HepG2 (cell line): ENCODE data around the gene SNAI3. TPM values are rescaled to one million over a fixed set of nuclear protein-coding genes. Genes with fewer than 3 reads are reported as not detected.

Source experiments
- E2F1 ChIP-seq: sonication (generic); formaldehyde crosslinking; IDR thresholded peaks from 2 replicates; pipeline ENCODE4 v1.5.0; 2020; ENCODE audit warnings: missing genetic modification reagents
- FUBP1 ChIP-seq: sonication (generic); formaldehyde crosslinking; IDR thresholded peaks from 2 replicates; pipeline ENCODE4 v1.5.1; 2020; ENCODE audit warnings: missing genetic modification reagents, mild to moderate bottlenecking, borderline replicate concordance
- GMEB1 ChIP-seq: sonication (generic); formaldehyde crosslinking; IDR thresholded peaks from 2 replicates; pipeline ENCODE4 v1.5.1; 2020; ENCODE audit warnings: missing genetic modification reagents, mild to moderate bottlenecking, borderline replicate concordance
- HIVEP1 ChIP-seq: sonication (generic); formaldehyde crosslinking; IDR thresholded peaks from 2 replicates; pipeline ENCODE4 v1.4.0; 2020; ENCODE audit warnings: mild to moderate bottlenecking, missing genetic modification reagents
- HOXA9 ChIP-seq: sonication (generic); formaldehyde crosslinking; IDR thresholded peaks from 2 replicates; pipeline ENCODE4 v1.8.1; 2022; ENCODE audit warnings: missing genetic modification reagents, mild to moderate bottlenecking, moderate library complexity, borderline replicate concordance
- ISL2 ChIP-seq: sonication (generic); formaldehyde crosslinking; IDR thresholded peaks from 2 replicates; pipeline ENCODE4 v1.5.0; 2020; ENCODE audit warnings: missing genetic modification reagents
- KLF12 ChIP-seq: sonication (generic); formaldehyde crosslinking; IDR thresholded peaks from 2 replicates; pipeline ENCODE4 v1.4.0; 2020; ENCODE audit warnings: missing genetic modification reagents, borderline replicate concordance
- KLF9 ChIP-seq: IDR thresholded peaks from 2 replicates; pipeline ENCODE4 v1.6.1; 2016; ENCODE audit warnings: low read depth
- NAIF1 ChIP-seq: sonication (generic); formaldehyde crosslinking; IDR thresholded peaks from 2 replicates; pipeline ENCODE4 v1.5.0; 2020; ENCODE audit warnings: mild to moderate bottlenecking, missing genetic modification reagents, borderline replicate concordance
- NFE2 ChIP-seq: sonication (generic); formaldehyde crosslinking; IDR thresholded peaks from 2 replicates; pipeline ENCODE4 v1.4.0; 2020; ENCODE audit warnings: missing genetic modification reagents
- NFKBIZ ChIP-seq: IDR thresholded peaks from 2 replicates; pipeline ENCODE4 v1.6.1; 2018; ENCODE audit warnings: missing genetic modification reagents, missing compliant biosample characterization
- SALL1 ChIP-seq: sonication (generic); formaldehyde crosslinking; IDR thresholded peaks from 2 replicates; pipeline ENCODE4 v1.8.0; 2022; ENCODE audit warnings: mild to moderate bottlenecking, missing genetic modification reagents
- SMAD9 ChIP-seq: sonication (generic); formaldehyde crosslinking; IDR thresholded peaks from 2 replicates; pipeline ENCODE4 v1.5.1; 2020; ENCODE audit warnings: mild to moderate bottlenecking, missing genetic modification reagents
- SP140L ChIP-seq: sonication (generic); formaldehyde crosslinking; IDR thresholded peaks from 2 replicates; pipeline ENCODE4 v1.4.0; 2020; ENCODE audit warnings: missing genetic modification reagents, borderline replicate concordance
- ZNF335 ChIP-seq: sonication (generic); formaldehyde crosslinking; IDR thresholded peaks from 2 replicates; pipeline ENCODE4 v1.4.0; 2020; ENCODE audit warnings: missing genetic modification reagents
- ZNF501 ChIP-seq: sonication (generic); formaldehyde crosslinking; IDR thresholded peaks from 2 replicates; pipeline ENCODE4 v1.5.1; 2020; ENCODE audit warnings: mild to moderate bottlenecking, moderate library complexity, missing genetic modification reagents
- ZNF720 ChIP-seq: sonication (generic); formaldehyde crosslinking; IDR thresholded peaks from 2 replicates; pipeline ENCODE4 v1.4.0; 2020; ENCODE audit warnings: missing genetic modification reagents
- polyA plus RNA-seq, 8 experiments: library from polyadenylated mRNA; depleted of rRNA in 3 of 8; stranded (reverse) in 7 of 8; unstranded in 1 of 8; fragments of >200 nt; fragmentation: Illumina TruSeq in 4 of 8; extraction: Trizol in 4 of 8; gene quantifications; 2 replicates each; pipeline versions ENCODE4 v1.2.1 to v1.2.3, GENCODE V29; 2011 to 2016; ENCODE audit warnings: low read depth in 4 of 8, missing spikeins in 1 of 8, mixed read lengths in 1 of 8; ENCODE audit not compliant: insufficient read depth in 1 of 8
- total RNA-seq, 5 experiments: library from RNA; depleted of rRNA; stranded (reverse); fragments of >200 nt; fragmentation: Illumina TruSeq; extraction: Trizol; gene quantifications; 2 replicates each; pipeline ENCODE4 v1.2.3, GENCODE V29; 2016; ENCODE audit warnings: low read depth in 1 of 5
- TF ChIP-seq, protein P1 (sequence below): IDR thresholded peaks from 2 replicates; pipeline ENCODE4 v1.6.1; 2016; ENCODE audit warnings: mild to moderate bottlenecking, missing biosample characterization, missing genetic modification reagents
- TF ChIP-seq, protein P2 (sequence below): sonication (generic); formaldehyde crosslinking; IDR thresholded peaks from 2 replicates; pipeline ENCODE4 v1.5.1; 2020; ENCODE audit warnings: mild to moderate bottlenecking, missing genetic modification reagents, borderline replicate concordance
- TF ChIP-seq, protein P3 (sequence below): sonication (generic); formaldehyde crosslinking; IDR thresholded peaks from 2 replicates; pipeline ENCODE4 v1.8.0; 2022; ENCODE audit warnings: missing genetic modification reagents, mild to moderate bottlenecking, borderline replicate concordance

Gene SNAI3
- total and polyA plus RNA-seq, 2 of the 13 experiments (the other 11 are each of a cell fraction or from before 2014, with no cell fraction given): 0.09 to 0.18 TPM

GRCh38 chr16:88650749-88651275 is 35.5 kb downstream of the SNAI3 start, which contains the start of gene CYBA (continued):
- TF ChIP-seq SP140L (CRISPR knock-in tag) (no peak), ISL2 (CRISPR knock-in tag) (0 out of 2 replicates have a peak, but pooled peaks have one; percentile 24), GMEB1 (CRISPR knock-in tag) (0 out of 2 replicates have a peak, but pooled peaks have one; percentile 2), SMAD9 (CRISPR knock-in tag) (no peak), SALL1 (peak; percentile 42), HOXA9 (CRISPR knock-in tag) (peak; percentile 87; the same call in 1 of the 2 replicates), ZNF720 (CRISPR knock-in tag) (no peak), NFE2 (CRISPR knock-in tag) (no peak), FUBP1 (CRISPR knock-in tag) (no peak), ZNF335 (no peak), ZNF501 (CRISPR knock-in tag) (peak; percentile 67; the same call in 1 of the 2 replicates), E2F1 (CRISPR knock-in tag) (peak; percentile 14; the same call in 1 of the 2 replicates), NAIF1 (CRISPR knock-in tag) (no peak), KLF12 (0 out of 2 replicates have a peak, but pooled peaks have one; percentile 62), HIVEP1 (CRISPR knock-in tag) (no peak), KLF9 (CRISPR knock-in tag) (no peak), NFKBIZ (CRISPR knock-in tag) (no peak)
- TF ChIP-seq, protein P1, sequence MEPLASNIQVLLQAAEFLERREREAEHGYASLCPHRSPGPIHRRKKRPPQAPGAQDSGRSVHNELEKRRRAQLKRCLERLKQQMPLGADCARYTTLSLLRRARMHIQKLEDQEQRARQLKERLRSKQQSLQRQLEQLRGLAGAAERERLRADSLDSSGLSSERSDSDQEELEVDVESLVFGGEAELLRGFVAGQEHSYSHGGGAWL: peak; percentile 76
- TF ChIP-seq, protein P2, sequence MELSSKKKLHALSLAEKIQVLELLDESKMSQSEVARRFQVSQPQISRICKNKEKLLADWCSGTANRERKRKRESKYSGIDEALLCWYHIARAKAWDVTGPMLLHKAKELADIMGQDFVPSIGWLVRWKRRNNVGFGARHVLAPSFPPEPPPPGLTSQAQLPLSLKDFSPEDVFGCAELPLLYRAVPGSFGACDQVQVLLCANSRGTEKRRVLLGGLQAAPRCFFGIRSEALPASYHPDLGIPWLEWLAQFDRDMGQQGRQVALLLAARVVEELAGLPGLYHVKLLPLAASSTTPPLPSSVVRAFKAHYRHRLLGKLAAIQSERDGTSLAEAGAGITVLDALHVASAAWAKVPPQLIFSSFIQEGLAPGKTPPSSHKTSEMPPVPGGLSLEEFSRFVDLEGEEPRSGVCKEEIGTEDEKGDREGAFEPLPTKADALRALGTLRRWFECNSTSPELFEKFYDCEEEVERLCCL: peak; percentile 54; the same call in 1 of the 2 replicates
- TF ChIP-seq, protein P3, sequence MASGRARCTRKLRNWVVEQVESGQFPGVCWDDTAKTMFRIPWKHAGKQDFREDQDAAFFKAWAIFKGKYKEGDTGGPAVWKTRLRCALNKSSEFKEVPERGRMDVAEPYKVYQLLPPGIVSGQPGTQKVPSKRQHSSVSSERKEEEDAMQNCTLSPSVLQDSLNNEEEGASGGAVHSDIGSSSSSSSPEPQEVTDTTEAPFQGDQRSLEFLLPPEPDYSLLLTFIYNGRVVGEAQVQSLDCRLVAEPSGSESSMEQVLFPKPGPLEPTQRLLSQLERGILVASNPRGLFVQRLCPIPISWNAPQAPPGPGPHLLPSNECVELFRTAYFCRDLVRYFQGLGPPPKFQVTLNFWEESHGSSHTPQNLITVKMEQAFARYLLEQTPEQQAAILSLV (CRISPR knock-in tag): no peak
